ENCODE data around the gene MKI67.

DNA sequence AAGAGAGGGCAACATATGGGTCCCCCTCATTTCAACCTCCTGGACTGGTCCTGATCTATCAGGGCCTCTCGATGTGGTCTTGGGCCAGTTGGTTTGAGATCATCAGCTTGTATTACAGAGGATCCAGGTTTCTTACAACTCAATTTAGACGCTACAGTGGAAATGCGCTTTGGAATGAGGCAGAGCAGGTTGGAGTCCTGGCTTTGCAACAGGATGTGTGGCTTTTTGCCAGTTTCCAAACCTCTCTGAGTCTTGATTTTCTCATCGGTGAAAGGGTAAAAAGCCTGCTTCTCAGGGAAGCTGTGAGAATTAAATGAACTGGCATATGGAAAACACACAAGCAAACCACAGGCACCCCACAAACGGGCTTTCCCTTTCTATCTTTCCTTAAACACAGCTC lies 37.5 kb upstream of the MKI67 start:
- TF ChIP-seq, protein P1, sequence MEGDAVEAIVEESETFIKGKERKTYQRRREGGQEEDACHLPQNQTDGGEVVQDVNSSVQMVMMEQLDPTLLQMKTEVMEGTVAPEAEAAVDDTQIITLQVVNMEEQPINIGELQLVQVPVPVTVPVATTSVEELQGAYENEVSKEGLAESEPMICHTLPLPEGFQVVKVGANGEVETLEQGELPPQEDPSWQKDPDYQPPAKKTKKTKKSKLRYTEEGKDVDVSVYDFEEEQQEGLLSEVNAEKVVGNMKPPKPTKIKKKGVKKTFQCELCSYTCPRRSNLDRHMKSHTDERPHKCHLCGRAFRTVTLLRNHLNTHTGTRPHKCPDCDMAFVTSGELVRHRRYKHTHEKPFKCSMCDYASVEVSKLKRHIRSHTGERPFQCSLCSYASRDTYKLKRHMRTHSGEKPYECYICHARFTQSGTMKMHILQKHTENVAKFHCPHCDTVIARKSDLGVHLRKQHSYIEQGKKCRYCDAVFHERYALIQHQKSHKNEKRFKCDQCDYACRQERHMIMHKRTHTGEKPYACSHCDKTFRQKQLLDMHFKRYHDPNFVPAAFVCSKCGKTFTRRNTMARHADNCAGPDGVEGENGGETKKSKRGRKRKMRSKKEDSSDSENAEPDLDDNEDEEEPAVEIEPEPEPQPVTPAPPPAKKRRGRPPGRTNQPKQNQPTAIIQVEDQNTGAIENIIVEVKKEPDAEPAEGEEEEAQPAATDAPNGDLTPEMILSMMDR (IDR thresholded peaks at IDR 0.05; ENCODE audit: extremely low read depth in 1 of 2, insufficient read depth in 1 of 2, low read depth in 1 of 2, low read length in 2 of 2), result no peak
- no peak for TF ChIP-seq GATA2 (IDR thresholded peaks at IDR 0.05; ENCODE audit: insufficient read depth, insufficient read length, low read depth, low read length)
